Measurements from ENCODE around the gene C1QB.

DNA sequence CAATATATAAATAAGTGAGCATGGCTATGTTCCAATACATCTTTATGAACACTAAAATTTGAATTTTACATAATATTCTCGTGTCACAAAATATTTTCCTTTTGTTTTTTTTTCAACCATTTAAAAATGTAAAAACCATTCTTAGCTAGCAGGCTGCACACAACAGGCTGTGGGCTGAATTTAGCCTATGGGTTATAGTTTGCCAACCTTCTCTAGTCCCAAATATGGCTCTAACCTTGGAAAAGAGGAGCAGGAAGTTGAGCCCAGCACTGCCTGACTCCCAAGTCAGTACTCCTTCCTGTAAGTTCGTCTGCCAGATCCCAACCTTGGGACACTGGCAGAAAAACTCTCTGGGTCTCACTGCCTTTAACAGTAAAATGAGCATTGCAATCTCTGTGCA is 13.4 kb downstream of the C1QB start:
- TF ChIP-seq, protein P1, sequence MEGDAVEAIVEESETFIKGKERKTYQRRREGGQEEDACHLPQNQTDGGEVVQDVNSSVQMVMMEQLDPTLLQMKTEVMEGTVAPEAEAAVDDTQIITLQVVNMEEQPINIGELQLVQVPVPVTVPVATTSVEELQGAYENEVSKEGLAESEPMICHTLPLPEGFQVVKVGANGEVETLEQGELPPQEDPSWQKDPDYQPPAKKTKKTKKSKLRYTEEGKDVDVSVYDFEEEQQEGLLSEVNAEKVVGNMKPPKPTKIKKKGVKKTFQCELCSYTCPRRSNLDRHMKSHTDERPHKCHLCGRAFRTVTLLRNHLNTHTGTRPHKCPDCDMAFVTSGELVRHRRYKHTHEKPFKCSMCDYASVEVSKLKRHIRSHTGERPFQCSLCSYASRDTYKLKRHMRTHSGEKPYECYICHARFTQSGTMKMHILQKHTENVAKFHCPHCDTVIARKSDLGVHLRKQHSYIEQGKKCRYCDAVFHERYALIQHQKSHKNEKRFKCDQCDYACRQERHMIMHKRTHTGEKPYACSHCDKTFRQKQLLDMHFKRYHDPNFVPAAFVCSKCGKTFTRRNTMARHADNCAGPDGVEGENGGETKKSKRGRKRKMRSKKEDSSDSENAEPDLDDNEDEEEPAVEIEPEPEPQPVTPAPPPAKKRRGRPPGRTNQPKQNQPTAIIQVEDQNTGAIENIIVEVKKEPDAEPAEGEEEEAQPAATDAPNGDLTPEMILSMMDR (IDR thresholded peaks at IDR 0.05), result no peak
- no peak for TF ChIP-seq POLR2A (IDR thresholded peaks at IDR 0.05)

All from esophagus squamous epithelium (tissue), 4 donors.